NCI-H1105 (cell line): ENCODE measurements around the gene KDM5A.
"Not testable (repeated sequence)": the region's sequence is repeated elsewhere in the genome, so short reads cannot be mapped to it uniquely, and the experiment has no call there.

Experiments used
- DNase-seq: peaks from one replicate; lab custom pipeline; 2025; lab: John Stamatoyannopoulos, UW

Gene KDM5A

GRCh38 chr12:389142-390096 lies at the start of gene KDM5A:
Gene KDM5A (minus strand): TSS chr12:389320. CDS start chr12:389091, 229 bp downstream.
- DNase-seq, result no peak

GRCh38 chr12:435737-436136 lies 46.6 kb upstream of the KDM5A start:
- not testable (repeated sequence) for DNase-seq

DNA sequence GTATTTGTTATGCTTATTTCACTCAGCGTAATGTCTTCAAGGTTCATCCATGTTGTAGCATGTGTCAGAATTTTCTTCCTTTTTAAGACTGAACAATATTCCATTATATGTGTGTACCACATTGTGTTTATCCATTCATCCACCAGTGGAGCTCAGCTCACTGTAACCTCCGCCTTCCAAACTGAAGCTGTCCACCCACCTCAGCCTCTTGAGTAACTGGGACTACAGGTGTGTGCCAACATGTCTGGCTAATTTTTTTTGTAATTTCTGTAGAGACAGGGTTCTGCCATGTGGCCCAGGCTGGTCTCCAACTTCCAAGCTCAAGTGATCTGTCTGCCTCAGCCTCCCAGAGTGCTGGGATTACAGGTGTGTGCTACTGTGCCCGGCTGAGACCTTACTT lies 33.4 kb upstream of the KDM5A start:
- no peak for DNase-seq

GRCh38 chr12:418432-418831 lies 29.3 kb upstream of the KDM5A start:
- no peak for DNase-seq

DNA sequence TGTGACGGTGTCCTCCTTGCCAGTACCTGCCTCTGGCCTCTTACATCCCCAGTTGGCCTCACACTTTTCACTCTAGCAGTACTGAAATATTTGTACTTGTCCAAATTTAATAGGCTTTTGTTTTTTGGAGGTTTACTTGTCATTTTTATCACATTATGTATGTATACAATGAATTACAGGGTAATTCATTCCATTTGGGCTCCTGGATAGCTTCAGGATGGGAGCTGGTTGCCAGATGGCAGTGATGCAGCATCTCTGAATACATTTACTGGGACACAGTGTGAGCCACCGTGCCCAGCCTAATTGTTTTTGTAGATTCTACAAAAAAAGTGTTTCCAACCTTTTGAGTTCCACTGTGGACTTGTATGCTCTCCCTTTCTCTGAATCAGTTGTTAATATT lies 25.7 kb upstream of the KDM5A start:
- no peak for DNase-seq

DNA sequence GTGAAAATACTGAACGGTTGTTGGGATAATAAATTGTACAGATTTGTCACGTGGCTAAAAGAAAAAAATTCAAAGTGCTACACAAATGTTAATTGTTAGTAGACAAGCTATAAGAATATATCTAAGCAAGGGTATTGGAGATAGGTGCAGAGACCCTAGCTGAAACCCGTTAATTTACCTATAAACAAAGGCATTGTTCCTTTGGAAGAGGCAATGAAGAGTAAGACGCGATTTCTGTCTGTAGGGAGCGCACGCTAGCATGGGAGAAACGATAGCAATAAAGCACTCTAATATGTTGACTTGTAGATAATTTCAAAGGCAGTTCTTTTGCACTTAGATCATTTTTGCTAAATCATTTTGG lies 12.9 kb upstream of the KDM5A start:
- DNase-seq, result no peak

DNA sequence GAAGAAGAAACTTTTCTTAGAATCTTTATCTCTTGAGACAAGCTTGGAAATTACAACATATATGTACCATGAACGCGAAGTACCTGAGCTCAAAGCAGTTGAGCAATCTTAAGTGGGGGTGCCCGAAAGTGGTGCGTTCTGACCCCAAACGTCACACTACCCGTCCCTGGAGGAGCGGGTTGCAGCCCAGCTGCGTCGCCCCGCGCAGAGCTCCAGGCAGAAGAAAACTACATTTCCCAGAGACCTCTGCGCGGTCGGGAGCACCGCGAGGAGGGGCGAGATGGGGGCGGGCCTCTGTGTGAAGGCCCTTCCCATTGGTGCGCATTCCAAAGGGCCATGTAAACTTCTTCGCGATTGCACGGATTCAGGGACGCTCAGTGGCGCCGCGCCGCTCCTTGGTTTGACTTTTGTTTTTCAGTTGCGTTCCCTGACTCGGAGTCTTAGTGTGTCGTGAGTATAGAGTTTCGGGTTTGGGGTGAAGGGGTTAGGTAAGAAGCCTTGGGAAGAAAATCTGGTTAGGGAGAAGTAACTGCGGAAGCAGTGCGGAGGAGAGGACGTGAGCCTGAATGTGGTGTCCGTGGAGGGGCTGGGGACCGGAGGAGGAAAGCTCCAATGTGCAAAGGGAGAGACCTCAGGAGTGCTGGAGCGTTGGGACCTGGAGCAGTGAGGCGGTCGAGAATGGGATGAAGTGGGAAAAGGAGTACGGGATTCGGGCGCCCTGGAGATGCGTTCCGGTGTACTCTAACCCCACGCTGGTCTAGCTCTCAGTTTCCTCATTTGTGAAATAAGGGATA lies 12.3 kb upstream of the KDM5A start, which contains the start of gene CCDC77:
CCDC77 (plus strand) TSS at position 410 of the 794 bp plus-strand sequence. CDS start 7,740 bp downstream, outside the sequence.
- no peak for DNase-seq

GRCh38 chr12:400828-401227 lies 11.7 kb upstream of the KDM5A start:
- DNase-seq, result no peak

GRCh38 chr12:388541-389141 lies 479 bp downstream of the KDM5A start:
- DNase-seq, result no peak

DNA sequence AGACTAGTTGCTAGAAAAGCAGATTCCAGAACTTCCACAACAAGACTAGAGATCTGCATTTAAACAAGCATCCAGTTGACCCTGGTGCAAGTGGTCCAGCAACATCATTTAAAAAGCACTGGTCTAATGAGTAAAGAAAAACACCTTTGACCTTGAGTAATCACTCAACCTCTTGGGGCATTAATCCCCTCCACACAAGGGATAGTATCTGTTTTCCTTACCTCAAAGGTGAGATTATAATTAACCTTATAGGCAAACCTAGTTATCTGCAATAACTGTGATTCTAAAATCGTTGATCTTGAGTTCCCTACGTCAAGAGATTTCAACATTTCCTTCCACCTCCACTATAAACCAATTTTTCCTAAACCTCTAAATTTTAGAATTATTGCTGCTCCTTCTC lies 1.1 kb downstream of the KDM5A start:
- DNase-seq, result no peak

DNA sequence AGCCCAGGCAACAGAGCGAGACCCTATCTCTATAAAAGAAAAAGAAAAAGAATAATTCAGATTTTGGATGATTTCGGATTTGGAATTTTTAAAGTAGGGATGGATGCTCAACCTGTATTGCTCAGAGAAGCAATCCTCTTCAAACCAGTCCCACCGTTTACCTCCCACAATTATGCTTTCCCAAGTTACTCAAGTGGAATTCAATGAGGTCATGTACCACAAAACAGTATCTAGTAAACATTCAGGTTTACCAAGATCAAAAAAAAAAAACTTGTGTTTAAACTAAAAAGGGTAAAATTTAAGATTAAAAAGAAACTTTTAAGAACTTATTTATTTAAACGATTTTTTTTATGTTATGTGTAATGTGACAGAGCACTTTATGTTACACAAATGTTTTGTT lies 2.5 kb downstream of the KDM5A start:
- no peak for DNase-seq

DNA sequence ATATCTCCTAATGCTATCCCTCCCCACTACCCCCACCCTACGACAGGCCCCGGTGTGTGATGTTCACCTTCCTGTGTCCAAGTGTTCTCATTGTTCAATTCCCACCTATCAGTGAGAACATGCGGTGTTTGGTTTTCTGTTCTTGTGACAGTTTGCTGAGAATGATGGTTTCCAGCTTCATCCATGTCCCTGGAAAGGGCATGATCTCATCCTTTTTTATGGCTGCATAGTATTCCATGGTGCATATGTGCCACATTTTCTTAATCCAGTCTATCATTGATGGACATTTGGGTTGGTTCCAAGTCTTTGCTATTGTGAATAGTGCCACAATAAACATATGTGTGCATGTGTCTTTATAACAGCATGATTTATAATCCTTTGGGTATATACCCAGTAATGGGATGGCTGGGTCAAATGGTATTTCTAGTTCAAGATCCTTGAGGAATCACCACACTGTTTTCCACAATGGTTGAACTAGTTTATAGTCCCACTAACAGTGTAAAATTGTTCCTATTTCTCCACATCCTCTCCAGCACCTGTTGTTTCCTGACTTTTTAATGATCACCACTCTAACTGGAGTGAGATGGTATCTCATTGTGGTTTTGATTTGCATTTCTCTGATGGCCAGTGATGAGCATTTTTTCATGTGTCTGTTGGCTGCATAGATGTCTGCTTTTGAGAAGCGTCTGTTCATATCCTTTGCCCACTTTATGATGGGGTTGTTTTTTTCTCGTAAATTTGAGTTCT lies 18.2 kb downstream of the KDM5A start:
- DNase-seq, result not testable (repeated sequence)

- no peak for DNase-seq
Observed at GRCh38 chr12:367972-368371, 21.1 kb downstream of the KDM5A start.

DNA sequence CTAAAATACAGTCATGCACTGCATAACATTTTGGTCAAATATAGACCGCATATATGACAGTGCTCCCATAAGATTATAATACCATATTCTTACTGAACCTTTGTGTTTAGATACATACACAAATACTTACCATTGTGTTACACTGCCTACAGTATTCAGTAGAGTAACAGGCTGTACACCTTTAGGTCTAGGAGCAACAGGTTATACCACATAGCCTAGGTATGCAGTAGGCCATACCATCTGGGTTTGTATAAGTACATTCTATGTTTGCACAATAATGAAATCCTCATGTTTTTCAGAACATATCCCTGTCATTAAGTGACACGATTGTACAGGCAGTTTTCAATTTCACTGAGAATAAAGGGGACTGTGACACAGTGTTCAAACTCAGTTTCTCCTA lies 22.3 kb downstream of the KDM5A start:
- DNase-seq, result no peak

DNA sequence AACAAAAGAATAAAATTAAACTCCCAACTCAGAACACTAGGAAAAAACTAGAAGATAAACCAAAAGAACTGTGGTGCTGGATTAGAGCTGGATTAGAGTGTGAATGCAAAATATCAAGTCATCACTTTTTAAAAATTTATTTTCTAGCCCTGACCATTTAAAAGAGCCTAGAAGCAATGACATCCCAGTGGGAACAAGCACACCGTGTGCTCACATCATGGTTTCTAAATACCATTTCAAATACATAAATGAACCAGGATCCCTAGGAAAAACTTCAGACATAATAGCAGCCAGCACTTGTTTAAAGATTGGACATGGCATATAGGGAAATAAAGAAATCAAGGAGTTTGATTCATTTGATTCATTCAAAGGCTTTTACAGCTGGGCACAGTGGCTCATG lies 30.0 kb downstream of the KDM5A start:
- no peak for DNase-seq

DNA sequence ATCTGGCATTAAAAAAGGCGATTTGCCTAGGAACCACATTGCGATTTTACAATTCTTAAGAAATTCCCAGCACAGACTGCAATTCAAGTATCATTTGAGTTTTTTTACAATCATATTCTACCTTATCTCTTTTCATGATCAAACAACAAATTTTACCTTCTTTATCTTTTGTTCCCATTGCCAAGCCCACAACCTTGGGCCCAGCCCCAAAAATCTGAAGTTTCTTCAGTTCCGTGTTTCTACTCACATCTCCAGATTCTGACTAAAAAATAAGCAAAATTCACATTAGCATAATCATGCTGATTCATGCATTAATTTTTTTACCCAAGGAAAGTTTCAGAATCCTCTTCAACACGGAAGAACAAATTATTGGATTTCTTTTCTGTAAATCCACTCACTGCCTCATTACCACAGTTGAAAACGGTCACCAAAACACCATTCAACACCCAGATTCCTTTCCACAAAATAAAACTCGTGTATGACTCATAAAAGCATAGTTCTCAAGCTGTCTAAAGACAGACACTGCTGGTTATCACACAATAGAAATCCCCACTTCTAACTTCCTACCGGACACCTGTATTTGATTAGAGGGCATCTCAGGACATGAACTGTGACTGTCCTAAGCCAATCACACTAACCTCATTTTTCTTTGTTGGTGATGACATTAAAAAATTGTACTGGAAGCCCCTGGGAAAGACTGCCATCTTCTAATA lies 32.7 kb downstream of the KDM5A start:
- DNase-seq, result no peak

GRCh38 chr12:351197-351596 lies 37.9 kb downstream of the KDM5A start:
- DNase-seq, result not testable (repeated sequence)

DNA sequence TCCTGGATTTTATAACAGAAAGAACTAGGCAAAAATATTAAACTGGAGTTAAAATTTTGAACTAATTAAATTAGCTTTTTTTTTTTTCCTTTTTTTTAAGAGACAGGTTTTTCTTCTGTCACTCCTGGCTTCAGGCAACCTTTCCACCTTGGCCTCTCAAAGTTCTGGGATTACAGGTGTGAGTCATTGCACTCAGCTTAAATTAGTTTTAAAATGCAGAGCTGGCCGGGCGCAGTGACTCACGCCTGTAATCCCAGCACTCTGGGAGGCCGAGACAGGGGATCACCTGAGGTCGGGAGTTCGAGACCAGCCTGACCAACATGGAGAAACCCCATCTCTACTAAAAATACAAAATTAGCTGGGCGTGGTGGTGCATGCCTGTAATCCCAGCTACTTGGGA lies 39.5 kb downstream of the KDM5A start:
- DNase-seq, result not testable (repeated sequence)

GRCh38 chr12:343036-343435 lies 46.1 kb downstream of the KDM5A start:
- not testable (repeated sequence) for DNase-seq

DNA sequence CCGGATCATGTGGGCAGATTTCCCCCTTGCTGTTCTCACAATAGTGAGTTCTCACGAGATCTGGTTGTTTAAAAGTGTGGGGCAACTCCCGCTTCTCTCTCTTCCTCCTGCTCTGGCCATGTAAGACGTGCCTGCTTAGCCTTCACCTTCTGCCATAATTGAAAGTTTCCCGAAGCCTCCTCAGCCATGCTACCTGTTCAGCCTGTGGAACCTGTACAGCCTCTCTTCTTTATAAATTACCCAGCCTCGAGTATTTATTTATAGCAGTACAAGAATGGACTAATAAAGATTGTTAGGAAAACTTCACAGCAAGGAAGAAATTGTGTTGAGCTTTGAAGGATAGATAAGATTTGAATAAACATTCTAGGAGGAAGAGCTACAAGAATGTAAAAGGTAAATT lies 52.1 kb downstream of the KDM5A start:
- no peak for DNase-seq

- no peak for DNase-seq
Observed at GRCh38 chr12:334125-334524, 55.0 kb downstream of the KDM5A start.
